Putamen (tissue), 1 donor: ENCODE measurements around the gene ZBTB7C.

Experiments
- DNase-seq: peaks from one replicate; pipeline ENCODE4 v3.0.0-alpha.2; 2016; ENCODE audit warnings: low spot score

ZBTB7C gene

GRCh38 chr18:48254077-48254602, 155.0 kb downstream of the ZBTB7C start:
- no peak for DNase-seq

GRCh38 chr18:48252525-48252924, 156.7 kb downstream of the ZBTB7C start:
- peak; percentile 45 for DNase-seq

GRCh38 chr18:48250918-48251317, 158.3 kb downstream of the ZBTB7C start:
- DNase-seq, result no peak

GRCh38 chr18:48250362-48250907, 158.7 kb downstream of the ZBTB7C start:
- DNase-seq, result peak; percentile 35

GRCh38 chr18:48249854-48250253, 159.3 kb downstream of the ZBTB7C start:
- no peak for DNase-seq

- no peak for DNase-seq
Measured at GRCh38 chr18:48244530-48244929, 164.7 kb downstream of the ZBTB7C start.

- DNase-seq, result no peak
Measured at GRCh38 chr18:48238636-48239035, 170.5 kb downstream of the ZBTB7C start.

GRCh38 chr18:48238206-48238605, 171.0 kb downstream of the ZBTB7C start:
- no peak for DNase-seq

GRCh38 chr18:48236822-48237221, 172.4 kb downstream of the ZBTB7C start:
- DNase-seq, result no peak

- peak; percentile 21 for DNase-seq
Measured at GRCh38 chr18:48230467-48231113, 178.6 kb downstream of the ZBTB7C start.

GRCh38 chr18:48229552-48229981, 179.6 kb downstream of the ZBTB7C start:
- no peak for DNase-seq

GRCh38 chr18:48228841-48229240, 180.3 kb downstream of the ZBTB7C start:
- DNase-seq, result no peak

- DNase-seq, result no peak
Measured at GRCh38 chr18:48228301-48228715, 180.9 kb downstream of the ZBTB7C start.

- no peak for DNase-seq
Measured at GRCh38 chr18:48227206-48227605, 182.0 kb downstream of the ZBTB7C start.

- DNase-seq, result no peak
Measured at GRCh38 chr18:48226401-48226800, 182.8 kb downstream of the ZBTB7C start.

GRCh38 chr18:48222118-48222517, 187.1 kb downstream of the ZBTB7C start:
- no peak for DNase-seq

- DNase-seq, result peak; percentile 27
Measured at GRCh38 chr18:48219810-48220499, 189.2 kb downstream of the ZBTB7C start.

- DNase-seq, result no peak
Measured at GRCh38 chr18:48219037-48219809, 190.0 kb downstream of the ZBTB7C start.

GRCh38 chr18:48218285-48219022, 190.7 kb downstream of the ZBTB7C start:
- DNase-seq, result no peak

GRCh38 chr18:48217258-48218250, 191.6 kb downstream of the ZBTB7C start:
- no peak for DNase-seq
